Measurements from ENCODE around the gene MBNL2.

- TF ChIP-seq CTCF (IDR thresholded peaks at IDR 0.05), result no peak
- no peak for TF ChIP-seq POLR2A (IDR thresholded peaks at IDR 0.05)
- no peak for TF ChIP-seq EP300 (IDR thresholded peaks at IDR 0.05)
- TF ChIP-seq POLR2AphosphoS5 (IDR thresholded peaks at IDR 0.05), result no peak
These were observed 119.0 kb downstream of the MBNL2 start for GRCh38 chr13:97341135-97341534.
